ENCODE data around the gene DNAH5.

DNAH5 gene

DNA sequence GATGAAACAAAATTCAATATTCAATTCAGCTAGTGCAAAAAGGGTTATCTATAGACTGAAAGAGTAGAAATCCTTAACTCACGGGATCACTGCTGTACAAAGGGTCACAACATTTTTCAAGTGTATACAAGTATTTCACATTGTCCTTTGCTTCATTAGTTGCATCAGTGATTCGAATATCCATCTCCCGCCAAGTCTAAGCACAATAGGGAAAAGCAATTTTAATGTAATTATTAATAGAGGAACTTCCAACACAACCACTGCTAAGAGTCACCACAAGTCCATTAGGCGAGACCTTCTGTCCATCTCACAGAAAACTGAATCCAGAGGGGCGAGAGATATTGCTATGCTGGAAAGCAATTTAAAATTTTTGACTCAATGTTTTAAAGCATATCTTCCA lies 27.4 kb downstream of the DNAH5 start:
- TF ChIP-seq, protein P1, sequence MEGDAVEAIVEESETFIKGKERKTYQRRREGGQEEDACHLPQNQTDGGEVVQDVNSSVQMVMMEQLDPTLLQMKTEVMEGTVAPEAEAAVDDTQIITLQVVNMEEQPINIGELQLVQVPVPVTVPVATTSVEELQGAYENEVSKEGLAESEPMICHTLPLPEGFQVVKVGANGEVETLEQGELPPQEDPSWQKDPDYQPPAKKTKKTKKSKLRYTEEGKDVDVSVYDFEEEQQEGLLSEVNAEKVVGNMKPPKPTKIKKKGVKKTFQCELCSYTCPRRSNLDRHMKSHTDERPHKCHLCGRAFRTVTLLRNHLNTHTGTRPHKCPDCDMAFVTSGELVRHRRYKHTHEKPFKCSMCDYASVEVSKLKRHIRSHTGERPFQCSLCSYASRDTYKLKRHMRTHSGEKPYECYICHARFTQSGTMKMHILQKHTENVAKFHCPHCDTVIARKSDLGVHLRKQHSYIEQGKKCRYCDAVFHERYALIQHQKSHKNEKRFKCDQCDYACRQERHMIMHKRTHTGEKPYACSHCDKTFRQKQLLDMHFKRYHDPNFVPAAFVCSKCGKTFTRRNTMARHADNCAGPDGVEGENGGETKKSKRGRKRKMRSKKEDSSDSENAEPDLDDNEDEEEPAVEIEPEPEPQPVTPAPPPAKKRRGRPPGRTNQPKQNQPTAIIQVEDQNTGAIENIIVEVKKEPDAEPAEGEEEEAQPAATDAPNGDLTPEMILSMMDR (IDR thresholded peaks at IDR 0.05; ENCODE audit: borderline replicate concordance, control extremely low read depth, extremely low read depth, insufficient read depth, missing control alignments), result no peak
- no peak for DNase-seq (ENCODE audit: low spot score)
- in situ Hi-C loops (cut with MboI; ENCODE audit: low sequenced_read_pairs, unreplicated experiment), result no loop called here

DNA sequence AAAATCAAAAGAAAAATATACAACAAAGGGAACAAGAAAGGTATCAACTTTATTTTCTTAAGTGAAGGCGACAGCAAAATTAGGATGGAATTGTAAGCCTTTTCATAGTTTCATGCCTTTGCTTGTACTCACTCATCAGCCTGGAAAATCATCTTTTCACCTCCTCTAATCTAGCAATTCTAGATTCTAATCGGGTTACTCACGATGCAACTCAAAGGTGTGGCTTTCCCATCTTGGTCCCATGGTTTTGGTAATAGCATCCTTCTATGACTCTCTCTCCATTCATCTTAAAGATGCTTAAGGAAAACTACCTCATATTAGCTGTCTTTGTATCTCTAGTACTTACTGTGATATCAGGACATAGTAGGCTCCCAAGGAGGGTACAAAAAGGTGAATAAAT lies 30.5 kb downstream of the DNAH5 start:
- no peak for DNase-seq (ENCODE audit: low spot score)
- in situ Hi-C loops (cut with MboI; ENCODE audit: low sequenced_read_pairs, unreplicated experiment), result no loop called here
- TF ChIP-seq, protein P1 (IDR thresholded peaks at IDR 0.05; ENCODE audit: borderline replicate concordance, control extremely low read depth, extremely low read depth, insufficient read depth, missing control alignments), result no peak

DNA sequence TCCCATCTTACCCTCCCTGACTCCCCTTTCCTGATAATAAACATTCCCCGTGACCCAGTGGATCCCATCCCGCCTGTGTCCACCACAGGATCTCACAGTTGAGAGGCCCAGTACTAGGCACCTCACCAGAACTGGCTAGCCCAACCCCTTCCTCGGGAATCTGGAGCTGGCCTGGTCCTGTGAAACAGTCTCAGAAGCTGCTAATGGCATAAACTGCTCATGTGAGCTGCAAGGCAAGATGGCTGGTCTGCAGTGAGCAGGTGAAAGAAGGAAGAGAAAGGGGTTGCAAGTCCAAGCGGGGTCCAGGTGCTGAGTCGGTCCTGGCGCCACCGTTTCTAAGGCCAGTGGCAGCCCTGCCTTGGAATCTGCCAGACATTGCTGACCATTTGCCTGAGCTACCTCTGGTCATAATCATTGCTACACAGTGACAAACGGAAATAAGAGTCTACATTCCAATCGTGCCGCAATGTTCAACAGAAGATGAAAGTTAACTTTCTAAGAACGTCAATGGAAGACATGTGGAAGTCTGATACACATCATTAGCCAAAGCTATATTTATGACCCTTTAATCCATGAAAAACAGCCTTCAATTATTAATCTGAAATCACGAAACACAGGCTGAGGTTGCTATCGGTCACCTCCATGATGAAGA lies 33.7 kb downstream of the DNAH5 start:
- in situ Hi-C loops (cut with MboI; ENCODE audit: low sequenced_read_pairs, unreplicated experiment), result no loop called here
- no peak for DNase-seq (ENCODE audit: low spot score)
- TF ChIP-seq, protein P1 (IDR thresholded peaks at IDR 0.05; ENCODE audit: borderline replicate concordance, control extremely low read depth, extremely low read depth, insufficient read depth, missing control alignments), result no peak

DNA sequence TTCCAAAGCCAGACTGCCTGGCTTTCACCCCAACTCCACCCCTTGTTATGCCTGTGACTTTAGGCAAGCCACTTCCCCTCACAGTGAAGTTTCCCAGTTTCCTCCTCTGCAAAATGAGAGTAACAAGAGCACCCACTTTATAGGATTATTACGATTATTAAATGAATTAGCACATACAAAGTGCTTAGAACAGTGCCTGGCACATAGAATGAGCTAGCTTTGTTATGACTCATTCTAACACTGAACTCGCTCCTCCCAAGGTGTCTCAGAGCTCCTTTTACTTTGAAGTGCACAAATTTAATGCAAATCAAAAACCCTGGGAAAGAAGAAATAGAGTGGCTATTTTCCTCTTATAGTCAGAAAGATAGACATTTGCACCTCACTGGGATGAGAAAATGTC lies 34.3 kb downstream of the DNAH5 start:
- TF ChIP-seq, protein P1 (IDR thresholded peaks at IDR 0.05; ENCODE audit: borderline replicate concordance, control extremely low read depth, extremely low read depth, insufficient read depth, missing control alignments), result no peak
- in situ Hi-C loops (cut with MboI; ENCODE audit: low sequenced_read_pairs, unreplicated experiment), result no loop called here
- DNase-seq (ENCODE audit: low spot score), result no peak

DNA sequence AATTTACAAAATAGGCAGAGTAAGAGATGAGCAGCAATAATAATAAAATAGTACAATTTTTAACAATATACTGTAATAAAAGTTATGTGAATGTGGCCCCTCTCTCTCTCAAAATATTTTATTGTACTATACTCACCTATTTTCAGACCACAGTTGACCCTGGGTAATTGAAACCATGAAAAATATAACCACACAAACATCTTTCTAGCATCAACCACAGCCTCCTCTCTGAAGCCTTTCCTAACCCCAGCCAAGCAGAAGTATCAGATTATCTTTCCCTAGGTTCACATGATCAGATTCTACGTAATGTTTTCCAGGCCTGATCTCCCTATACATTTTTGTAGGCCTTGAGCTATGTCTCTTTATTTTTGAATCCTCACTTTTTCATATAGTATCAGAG lies 35.2 kb downstream of the DNAH5 start:
- no peak for DNase-seq (ENCODE audit: low spot score)
- in situ Hi-C loops (cut with MboI; ENCODE audit: low sequenced_read_pairs, unreplicated experiment), result no loop called here
- TF ChIP-seq, protein P1 (IDR thresholded peaks at IDR 0.05; ENCODE audit: borderline replicate concordance, control extremely low read depth, extremely low read depth, insufficient read depth, missing control alignments), result no peak

DNA sequence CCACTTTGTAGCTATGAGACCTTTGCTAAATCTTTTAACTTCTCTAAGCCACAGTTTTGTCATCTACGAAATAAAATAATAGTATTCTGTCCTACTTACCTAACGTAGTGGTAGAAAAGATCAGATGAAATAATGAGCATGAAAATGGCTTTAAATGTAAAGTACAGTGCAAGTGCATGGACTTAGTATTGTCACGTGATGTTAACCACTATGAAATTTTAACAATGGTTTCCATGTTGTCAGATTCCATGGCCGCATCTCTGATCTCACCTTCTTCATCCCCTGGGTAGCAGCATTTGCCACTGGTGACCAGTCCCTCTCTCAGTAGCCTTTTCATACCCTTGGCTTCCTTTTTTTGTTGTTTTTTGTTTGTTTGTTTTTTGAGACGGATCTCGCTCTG lies 45.9 kb downstream of the DNAH5 start:
- no peak for DNase-seq (ENCODE audit: low spot score)
- TF ChIP-seq, protein P1 (IDR thresholded peaks at IDR 0.05; ENCODE audit: borderline replicate concordance, control extremely low read depth, extremely low read depth, insufficient read depth, missing control alignments), result no peak
- in situ Hi-C loops (cut with MboI; ENCODE audit: low sequenced_read_pairs, unreplicated experiment), result no loop called here

Measured in GM13976 (cell line).